Activated CD4-positive, alpha-beta T cell treated with anti-CD3 and anti-CD28 coated beads for 24 hours (primary cell): ENCODE measurements around the gene HK2.
"Not testable (repeated sequence)": the region's sequence is repeated elsewhere in the genome, so short reads cannot be mapped to it uniquely, and the experiment has no call there.

Source experiments
- DNase-seq, 2 donors: peaks; one replicate each; pipeline ENCODE4 v3.0.0-alpha.2; 2020; ENCODE audit warnings: low read depth in 2 of 2

Gene HK2

GRCh38 chr2:74895001-74895400 is 61.1 kb downstream of the HK2 start:
- no peak for DNase-seq

GRCh38 chr2:74896232-74896631 is 62.3 kb downstream of the HK2 start:
- DNase-seq = no peak

GRCh38 chr2:74900225-74900624 is 66.3 kb downstream of the HK2 start:
- not testable (repeated sequence) for DNase-seq

- no peak for DNase-seq
Observed at GRCh38 chr2:74902281-74902860, 68.4 kb downstream of the HK2 start.

GRCh38 chr2:74906395-74906794 is 72.5 kb downstream of the HK2 start:
- DNase-seq = no peak

GRCh38 chr2:74907560-74907959 is 73.6 kb downstream of the HK2 start:
- DNase-seq = not testable (repeated sequence)

GRCh38 chr2:74908748-74909444 is 75.0 kb downstream of the HK2 start:
- DNase-seq = no peak

- no peak for DNase-seq
Observed at GRCh38 chr2:74910245-74910644, 76.3 kb downstream of the HK2 start.

GRCh38 chr2:74911061-74911460 is 77.1 kb downstream of the HK2 start:
- DNase-seq = no peak

- DNase-seq = no peak
Observed at GRCh38 chr2:74915743-74916142, 81.8 kb downstream of the HK2 start.

GRCh38 chr2:74916394-74916793 is 82.5 kb downstream of the HK2 start:
- no peak for DNase-seq

- no peak for DNase-seq
Observed at GRCh38 chr2:74917702-74918619, 84.0 kb downstream of the HK2 start.

GRCh38 chr2:74919827-74920226 is 85.9 kb downstream of the HK2 start:
- DNase-seq = peak; percentile 61 to 64

GRCh38 chr2:74921236-74921736 is 87.4 kb downstream of the HK2 start:
- no peak for DNase-seq

GRCh38 chr2:74922592-74923227 is 88.8 kb downstream of the HK2 start:
- no peak for DNase-seq

- no peak for DNase-seq
Observed at GRCh38 chr2:74924463-74925265, 90.7 kb downstream of the HK2 start.

- no peak for DNase-seq
Observed at GRCh38 chr2:74925361-74925786, 91.4 kb downstream of the HK2 start.

- no peak for DNase-seq
Observed at GRCh38 chr2:74927621-74928020, 93.7 kb downstream of the HK2 start.

GRCh38 chr2:74930811-74931486 is 97.0 kb downstream of the HK2 start:
- DNase-seq = no peak

- DNase-seq = no peak
Observed at GRCh38 chr2:74931940-74932339, 98.0 kb downstream of the HK2 start.
